ENCODE results near the gene TBC1D2. TPM values are rescaled to one million over a fixed set of nuclear protein-coding genes. Genes with fewer than 3 reads are reported as not detected.

TBC1D2 gene
- total RNA-seq, 1 donor from 2014 or later = 7.9 TPM

GRCh38 chr9:98240475-98240874 lies 15.0 kb downstream of the TBC1D2 start:
- no peak for DNase-seq (ENCODE audit: low spot score)

GRCh38 chr9:98236901-98237487 lies 18.5 kb downstream of the TBC1D2 start:
- no peak for DNase-seq (ENCODE audit: low spot score)

DNA sequence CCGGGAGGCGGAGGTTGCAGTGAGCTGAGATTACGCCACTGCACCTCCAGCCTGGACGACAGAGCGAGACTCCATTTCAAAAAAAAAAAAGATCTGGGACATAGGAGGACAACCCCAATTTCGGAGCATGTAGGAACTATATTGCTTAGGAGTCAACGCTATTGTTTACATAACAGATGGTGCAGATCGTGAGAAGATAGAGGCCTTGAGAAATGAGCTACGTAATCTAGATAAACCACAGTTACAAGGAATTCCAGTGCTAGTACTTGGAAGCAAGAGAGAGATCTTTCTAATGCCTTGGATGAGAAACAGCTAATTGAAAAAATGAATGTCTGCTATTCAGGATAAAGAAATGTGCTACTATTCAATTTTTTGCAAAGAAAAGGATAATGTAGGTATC lies 20.3 kb downstream of the TBC1D2 start:
- DNase-seq (ENCODE audit: low spot score) = no peak

DNA sequence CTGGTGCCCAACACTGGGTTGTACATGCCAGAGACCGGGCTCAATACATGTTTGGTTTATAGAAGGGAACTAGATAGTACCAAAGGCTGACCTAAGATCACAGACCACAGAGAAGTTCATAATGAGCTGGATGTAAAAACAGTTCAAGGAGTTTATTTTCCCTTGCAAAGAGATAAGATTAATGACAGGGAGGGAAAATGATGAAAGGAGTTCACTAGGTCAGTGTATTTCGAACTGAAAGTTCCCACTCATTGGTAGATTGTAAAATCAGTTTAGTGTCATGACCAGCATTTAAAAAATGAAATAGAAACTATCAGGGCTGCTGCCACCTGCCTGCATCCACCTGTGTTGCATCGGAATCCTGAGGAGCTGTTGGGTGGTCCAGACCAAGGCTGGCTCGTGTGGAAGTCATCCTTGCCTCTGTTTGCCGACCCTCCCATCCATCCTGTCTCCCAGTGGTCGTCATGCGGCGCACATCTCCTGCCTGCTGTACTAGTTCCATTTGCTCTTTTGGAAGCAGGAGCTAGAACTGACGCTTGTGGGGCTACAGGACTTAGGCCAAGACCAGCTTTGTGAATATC lies 21.1 kb downstream of the TBC1D2 start:
- no peak for DNase-seq (ENCODE audit: low spot score)

GRCh38 chr9:98232926-98233325 lies 22.5 kb downstream of the TBC1D2 start:
- DNase-seq (ENCODE audit: low spot score) = no peak

GRCh38 chr9:98231770-98232478 lies 23.5 kb downstream of the TBC1D2 start:
- DNase-seq (ENCODE audit: low spot score) = peak; percentile 37

- no peak for DNase-seq (ENCODE audit: low spot score)
Measured at GRCh38 chr9:98230789-98231188, 24.7 kb downstream of the TBC1D2 start.

- no peak for DNase-seq (ENCODE audit: low spot score)
Measured at GRCh38 chr9:98230304-98230703, 25.1 kb downstream of the TBC1D2 start.

DNA sequence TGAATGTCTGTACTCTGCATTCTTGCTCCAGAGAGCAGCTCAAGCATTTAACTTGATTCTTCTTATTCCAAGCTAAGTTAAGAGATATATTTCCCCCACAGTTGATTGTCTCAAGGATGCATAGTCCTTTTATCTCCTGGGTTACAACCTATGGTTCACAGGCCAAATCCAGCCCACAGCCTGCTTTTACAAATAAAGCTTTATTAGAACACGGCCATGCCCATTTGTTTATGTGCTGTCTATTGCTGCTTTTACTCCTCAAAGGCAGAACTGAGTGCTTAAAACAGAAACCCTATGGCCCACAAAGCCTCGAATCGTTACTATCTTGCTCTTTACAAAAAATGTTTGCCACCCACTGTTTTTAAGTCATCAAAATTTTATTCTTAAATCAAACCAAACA lies 25.8 kb downstream of the TBC1D2 start:
- no peak for DNase-seq (ENCODE audit: low spot score)

DNA sequence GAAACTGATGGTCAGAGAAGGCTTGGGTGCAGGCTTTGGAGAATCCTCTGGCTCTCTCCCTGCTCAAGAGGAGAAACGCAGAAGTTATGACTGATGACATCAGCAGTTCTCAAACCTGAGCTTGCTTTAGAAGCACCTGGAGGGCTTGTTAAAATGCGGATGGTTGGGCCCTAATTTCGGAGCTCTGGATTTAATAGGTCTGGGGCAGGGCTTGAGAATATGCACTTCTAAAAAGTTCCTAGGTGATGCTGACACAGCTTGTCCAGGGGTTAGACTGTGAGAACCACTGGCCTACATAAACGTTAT lies 26.4 kb downstream of the TBC1D2 start:
- DNase-seq (ENCODE audit: low spot score) = no peak

- no peak for DNase-seq (ENCODE audit: low spot score)
Measured at GRCh38 chr9:98228392-98229089, 26.9 kb downstream of the TBC1D2 start.

- no peak for DNase-seq (ENCODE audit: low spot score)
Measured at GRCh38 chr9:98227883-98228282, 27.6 kb downstream of the TBC1D2 start.

- peak; percentile 55 for DNase-seq (ENCODE audit: low spot score)
Measured at GRCh38 chr9:98226957-98227356, 28.5 kb downstream of the TBC1D2 start.

DNA sequence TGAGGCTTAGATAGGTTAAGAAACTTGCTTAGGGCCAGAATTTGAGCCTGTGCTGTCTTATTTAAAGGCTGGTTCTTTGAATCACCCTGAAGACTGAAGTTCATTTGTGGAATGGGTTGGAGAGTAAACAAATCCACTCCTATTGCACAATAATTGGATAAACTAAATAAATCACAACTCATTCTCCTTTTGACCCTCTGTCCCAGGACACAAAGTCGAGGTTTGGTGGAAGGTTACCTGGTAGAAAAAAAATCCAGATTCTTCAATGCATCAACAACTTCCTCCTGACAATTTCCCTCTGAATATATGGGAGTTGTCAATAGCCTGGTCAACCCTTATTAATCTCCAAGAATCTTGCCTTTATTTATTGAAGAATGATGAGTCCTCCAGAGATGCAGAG lies 28.9 kb downstream of the TBC1D2 start:
- no peak for DNase-seq (ENCODE audit: low spot score)

DNA sequence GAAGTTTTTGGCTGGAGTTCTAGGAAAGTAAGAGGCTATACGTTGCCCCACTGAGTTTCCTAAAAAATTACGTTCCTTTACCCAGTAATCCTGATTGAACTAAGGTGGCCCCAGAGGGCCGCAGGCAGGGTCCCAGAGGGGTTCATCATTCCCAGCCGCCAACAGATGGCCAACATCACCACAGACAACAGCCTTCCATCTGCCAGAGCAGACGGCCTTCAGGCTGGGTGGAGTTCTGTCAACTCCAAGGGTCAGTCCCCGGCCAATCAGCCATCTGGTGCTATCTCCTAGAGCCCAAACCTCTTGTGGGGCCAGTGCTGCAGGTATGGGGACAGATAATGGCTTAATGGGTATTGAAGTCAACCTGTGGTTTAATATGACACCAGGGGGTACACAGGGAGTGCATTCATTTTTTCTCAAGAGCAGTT lies 30.4 kb downstream of the TBC1D2 start:
- no peak for DNase-seq (ENCODE audit: low spot score)

DNA sequence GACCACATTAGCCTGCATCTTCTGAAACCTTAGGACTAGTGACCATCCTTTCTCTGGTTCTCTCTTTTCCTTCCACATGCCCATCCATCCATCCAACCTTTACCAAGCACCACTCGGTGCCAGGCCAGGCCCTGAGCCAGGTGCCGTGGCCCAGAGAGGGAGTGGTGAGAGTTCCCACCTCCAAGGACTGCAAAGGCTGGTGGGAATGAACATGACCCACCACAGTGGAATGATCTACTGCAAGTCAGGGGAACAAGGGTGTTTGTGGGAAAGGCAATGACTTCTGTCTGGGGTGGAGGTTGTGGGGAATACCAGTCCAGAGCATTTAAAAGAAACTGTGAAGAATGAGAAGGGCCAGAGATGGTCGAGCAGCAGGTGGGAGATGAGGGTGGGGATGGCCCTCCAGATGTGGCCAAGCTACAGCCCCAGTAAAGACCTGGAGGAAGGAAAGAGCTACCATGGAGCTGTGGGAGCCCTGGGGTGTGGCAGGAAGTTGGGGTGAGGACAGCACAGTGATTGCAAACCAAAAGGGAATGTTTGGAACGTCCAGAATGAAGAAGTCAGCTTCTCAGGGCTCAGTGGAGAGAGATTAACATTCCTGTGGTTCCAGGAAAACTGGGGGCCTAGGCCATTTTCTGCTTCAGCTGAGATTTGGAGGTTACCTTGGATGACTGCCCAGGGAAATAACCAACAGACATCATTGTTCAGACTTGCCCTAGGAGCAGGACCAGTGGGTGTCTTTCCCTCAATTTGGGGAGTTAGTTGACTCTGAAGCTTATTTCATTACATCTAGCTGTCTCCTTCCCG lies 32.4 kb downstream of the TBC1D2 start:
- peak; percentile 85 for DNase-seq (ENCODE audit: low spot score)

GRCh38 chr9:98220911-98221310 lies 34.5 kb downstream of the TBC1D2 start:
- no peak for DNase-seq (ENCODE audit: low spot score)

DNA sequence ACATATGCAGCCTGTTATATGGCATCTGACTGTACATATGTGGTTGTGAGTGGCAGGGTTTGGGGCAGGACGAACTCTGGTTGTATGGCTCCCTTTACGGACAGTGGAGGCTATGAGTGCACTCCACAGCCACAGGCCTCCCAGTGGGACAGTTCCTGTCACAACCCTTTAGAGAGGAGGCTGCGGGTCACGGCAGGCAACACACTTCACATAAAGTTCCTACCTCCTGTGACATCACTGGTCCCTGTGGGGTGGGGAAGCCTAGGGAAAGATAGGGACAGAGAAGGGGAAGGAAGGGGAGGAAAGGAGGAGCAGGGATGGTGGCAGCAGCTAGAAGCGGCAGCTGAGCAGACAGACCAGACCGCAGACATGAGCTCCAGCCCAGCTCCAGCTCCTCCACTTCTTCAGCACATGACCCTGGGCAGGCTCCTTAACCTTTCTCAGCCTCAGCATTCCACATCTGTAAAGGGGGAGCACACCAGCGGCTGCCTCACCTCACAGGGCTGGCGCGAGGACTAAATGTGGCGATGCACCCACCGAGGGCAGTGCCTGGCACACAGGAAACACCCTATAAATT lies 35.6 kb downstream of the TBC1D2 start:
- no peak for DNase-seq (ENCODE audit: low spot score)

- no peak for DNase-seq (ENCODE audit: low spot score)
Measured at GRCh38 chr9:98219364-98219716, 36.1 kb downstream of the TBC1D2 start.

GRCh38 chr9:98218562-98219363 lies 36.7 kb downstream of the TBC1D2 start:
- peak; percentile 21 for DNase-seq (ENCODE audit: low spot score)

GRCh38 chr9:98217255-98217654 lies 38.2 kb downstream of the TBC1D2 start:
- no peak for DNase-seq (ENCODE audit: low spot score)
